ENCODE results near the gene MPHOSPH9.
"Not testable (repeated sequence)": the region's sequence is repeated elsewhere in the genome, so short reads cannot be mapped to it uniquely, and the experiment has no call there.

The MPHOSPH9 gene

GRCh38 chr12:123260081-123260480, 27.1 kb upstream of the MPHOSPH9 start:
- no peak for DNase-seq (ENCODE audit: low read depth)

GRCh38 chr12:123258593-123258992, 25.7 kb upstream of the MPHOSPH9 start:
- DNase-seq (ENCODE audit: low read depth): no peak

- DNase-seq (ENCODE audit: low read depth): no peak
Measured at GRCh38 chr12:123254853-123255446, 22.0 kb upstream of the MPHOSPH9 start.

- no peak for DNase-seq (ENCODE audit: low read depth)
Measured at GRCh38 chr12:123253641-123254459, 20.9 kb upstream of the MPHOSPH9 start.

DNA sequence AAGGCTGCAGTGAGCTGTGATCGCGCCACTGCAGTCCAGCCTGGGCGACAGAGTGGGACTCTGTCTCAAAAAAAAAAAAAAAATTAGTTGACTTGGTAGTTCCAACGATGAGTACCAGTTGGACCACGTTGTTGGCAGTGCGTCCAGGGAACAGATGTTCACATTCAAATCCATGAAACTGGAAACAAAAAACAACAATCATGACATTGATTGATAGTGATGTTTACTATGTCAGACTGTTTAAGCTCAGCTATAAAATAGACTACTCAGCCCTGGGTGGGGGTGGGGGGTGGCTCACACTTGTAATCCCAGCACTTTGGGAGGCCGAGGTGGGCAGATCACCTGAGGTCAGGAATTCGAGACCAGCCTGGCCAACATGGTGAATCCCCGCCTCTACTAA, 19.4 kb upstream of the MPHOSPH9 start:
- not testable (repeated sequence) for DNase-seq (ENCODE audit: low read depth)

- no peak for DNase-seq (ENCODE audit: low read depth)
Measured at GRCh38 chr12:123251403-123252076, 18.6 kb upstream of the MPHOSPH9 start.

- no peak for DNase-seq (ENCODE audit: low read depth)
Measured at GRCh38 chr12:123250471-123251383, 17.8 kb upstream of the MPHOSPH9 start.

- DNase-seq (ENCODE audit: low read depth): not testable (repeated sequence)
Measured at GRCh38 chr12:123248996-123249741, 16.2 kb upstream of the MPHOSPH9 start.

- not testable (repeated sequence) for DNase-seq (ENCODE audit: low read depth)
Measured at GRCh38 chr12:123248129-123248528, 15.2 kb upstream of the MPHOSPH9 start.

DNA sequence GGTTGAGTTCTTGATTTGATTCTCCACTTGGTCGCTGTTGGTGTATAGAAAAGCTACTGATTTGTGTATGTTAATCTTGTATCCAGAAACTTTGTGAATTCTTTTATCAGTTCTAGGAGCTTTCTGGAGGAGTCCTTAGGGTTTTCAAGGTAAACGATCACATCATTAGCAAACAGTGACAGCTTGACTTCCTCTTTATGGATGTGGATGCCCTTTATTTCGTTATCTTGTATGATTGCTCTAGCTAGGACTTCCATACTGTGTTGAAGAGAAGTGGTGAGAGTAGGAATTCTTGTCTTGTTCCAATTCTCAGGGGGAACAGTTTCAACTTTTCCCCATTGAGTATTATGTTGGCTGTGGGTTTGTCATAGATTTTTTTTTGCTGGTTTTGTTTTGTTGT, 12.7 kb upstream of the MPHOSPH9 start:
- DNase-seq (ENCODE audit: low read depth): no peak

GRCh38 chr12:123243671-123244262, 10.8 kb upstream of the MPHOSPH9 start:
- DNase-seq (ENCODE audit: low read depth): no peak

- no peak for DNase-seq (ENCODE audit: low read depth)
Measured at GRCh38 chr12:123242116-123242904, 9.4 kb upstream of the MPHOSPH9 start.

GRCh38 chr12:123238961-123239360, 6.0 kb upstream of the MPHOSPH9 start:
- DNase-seq (ENCODE audit: low read depth): no peak

DNA sequence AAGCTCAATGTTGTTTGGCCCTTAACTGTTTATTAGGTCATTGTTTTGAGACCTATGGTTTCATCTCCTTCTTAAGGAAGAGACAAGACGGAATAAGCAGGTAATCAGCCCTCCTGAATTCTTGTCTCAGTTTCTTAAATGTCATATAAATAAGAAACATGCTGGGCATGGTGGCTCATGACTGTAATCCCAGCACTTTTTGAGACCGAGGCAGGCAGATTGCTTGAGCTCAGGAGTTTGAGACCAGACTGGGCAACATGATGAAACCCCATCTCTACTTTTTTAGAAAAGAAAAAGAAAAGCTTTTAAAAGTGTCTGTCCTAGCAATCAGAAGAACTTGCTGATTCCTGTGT, 5.4 kb upstream of the MPHOSPH9 start:
- DNase-seq (ENCODE audit: low read depth): no peak

- peak; percentile 61 for DNase-seq (ENCODE audit: low read depth)
Measured at GRCh38 chr12:123237646-123238329, 4.8 kb upstream of the MPHOSPH9 start.

GRCh38 chr12:123233505-123234308, 766 bp upstream of the MPHOSPH9 start:
- no peak for DNase-seq (ENCODE audit: low read depth)

GRCh38 chr12:123232472-123232806, 502 bp downstream of the MPHOSPH9 start:
- DNase-seq (ENCODE audit: low read depth): no peak

DNA sequence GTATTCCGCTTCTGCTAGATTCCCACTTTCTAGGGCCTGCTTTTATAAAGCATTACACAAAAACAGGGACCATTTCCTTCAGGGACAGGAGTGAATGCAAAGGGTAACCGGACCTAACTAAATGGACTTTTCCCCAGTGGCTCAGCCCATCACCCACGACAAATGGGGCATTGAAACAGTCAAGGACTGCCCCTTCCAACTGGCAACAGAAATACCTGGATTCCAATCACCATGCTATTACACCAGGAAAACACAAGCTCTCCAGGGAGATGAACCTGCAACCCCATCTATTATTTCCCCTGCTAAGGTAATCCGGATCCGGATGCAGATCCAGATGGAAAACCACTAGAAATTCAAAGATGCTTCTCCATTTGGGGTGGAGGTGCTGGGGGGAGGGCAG, 1.0 kb downstream of the MPHOSPH9 start:
- DNase-seq (ENCODE audit: low read depth): no peak

GRCh38 chr12:123229051-123229450, 3.9 kb downstream of the MPHOSPH9 start:
- no peak for DNase-seq (ENCODE audit: low read depth)

All from activated gamma-delta T cell treated with anti-CD3 and anti-CD28 coated beads, Interleukin-2, amount 50 U/mL, for 16 hours (primary cell).